H1 (cell line): ENCODE measurements around the gene SVEP1. TPM values are rescaled to one million over a fixed set of nuclear protein-coding genes. Genes with fewer than 3 reads are reported as not detected.

ENCODE experiments used
- CTCF ChIA-PET: fragments of 300-600 bp; sonication (Branson Sonifier 250); formaldehyde crosslinking; loops from one replicate; lab custom pipeline; 2021; ENCODE audit not compliant: partially characterized antibody; lab: Charles Lee
- POLR2A ChIA-PET: fragments of 300-600 bp; sonication (Branson Sonifier 250); formaldehyde crosslinking; loops from one replicate; lab custom pipeline; 2021; ENCODE audit warnings: inconsistent platforms; ENCODE audit not compliant: partially characterized antibody; lab: Charles Lee
- DNase-seq, 2 experiments: peaks; one replicate each; pipeline versions ENCODE4 v3.0.0 to v3.0.0-alpha.2; 2010 to 2022; ENCODE audit warnings: low spot score in 2 of 2, low read depth in 1 of 2, mixed read lengths in 1 of 2
- FAIRE-seq: peaks from 2 replicates; lab custom pipeline; 2011; peaks lifted over from hg19 to GRCh38; lab: Jason Lieb, UNC
- H2AFZ ChIP-seq: 2 replicates; pipeline ENCODE4 v1.8.1; 2012; ENCODE audit warnings: low read length, inconsistent platforms
- H2AK5ac ChIP-seq: 2 replicates; pipeline ENCODE4 v1.6.1; 2013; ENCODE audit warnings: low read depth, low read length
- H2BK120ac ChIP-seq: replicated peaks from 2 replicates; pipeline ENCODE3; 2013; ENCODE audit warnings: low read depth, low read length, inconsistent platforms
- H2BK12ac ChIP-seq: 2 replicates; pipeline ENCODE4 v1.6.1; 2013; ENCODE audit warnings: low read depth, low read length
- H2BK15ac ChIP-seq: 2 replicates; pipeline ENCODE4 v1.6.1; 2013; ENCODE audit warnings: low read length
- H2BK20ac ChIP-seq: 2 replicates; pipeline ENCODE4 v1.6.1; 2013; ENCODE audit warnings: low read length
- H2BK5ac ChIP-seq: 2 replicates; pipeline ENCODE4 v1.6.1; 2013; ENCODE audit warnings: low read depth, low read length
- H3K14ac ChIP-seq: 2 replicates; pipeline ENCODE4 v1.6.1; 2013; ENCODE audit warnings: inconsistent platforms; ENCODE audit not compliant: insufficient read length
- H3K18ac ChIP-seq: 2 replicates; pipeline ENCODE4 v1.6.1; 2013; ENCODE audit warnings: low read length; ENCODE audit errors: extremely low read depth
- H3K23ac ChIP-seq: 2 replicates; pipeline ENCODE4 v1.6.1; 2013; ENCODE audit warnings: inconsistent platforms; ENCODE audit not compliant: insufficient read length
- H3K23me2 ChIP-seq: 2 replicates; pipeline ENCODE4 v1.6.1; 2013; ENCODE audit warnings: low read depth, low read length
- H3K27ac ChIP-seq: 2 replicates; pipeline ENCODE4 v1.6.1; 2011; ENCODE audit warnings: low read depth, low read length, inconsistent platforms
- H3K27me3 ChIP-seq, 4 experiments: replicated peaks in 1 of 4; 1 replicate in 1 of 4; 2 replicates in 3 of 4; pipeline versions ENCODE4 v1.6.1 to v1.8.1; 2011 to 2013; ENCODE audit warnings: low read length in 3 of 4, mild to moderate bottlenecking in 3 of 4, inconsistent platforms in 2 of 4, mixed read lengths in 2 of 4, moderate library complexity in 1 of 4; ENCODE audit not compliant: control insufficient read depth in 3 of 4, insufficient read depth in 3 of 4; ENCODE audit errors: extremely low read depth in 1 of 4
- H3K36me3 ChIP-seq, 4 experiments: 2 replicates each; pipeline versions ENCODE4 v1.6.1 to v1.8.1; 2011 to 2013; ENCODE audit warnings: mild to moderate bottlenecking in 4 of 4, low read length in 3 of 4, moderate library complexity in 2 of 4, control low read depth in 1 of 4, inconsistent platforms in 1 of 4; ENCODE audit not compliant: insufficient read depth in 4 of 4, control insufficient read depth in 2 of 4
- H3K4ac ChIP-seq: replicated peaks from 2 replicates; pipeline ENCODE3; 2013; ENCODE audit warnings: low read length, low read depth, mixed read lengths, inconsistent platforms; ENCODE audit not compliant: insufficient read length
- H3K4me1 ChIP-seq, 4 experiments: replicated peaks in 1 of 4; 1 replicate in 1 of 4; 2 replicates in 3 of 4; pipeline versions ENCODE4 v1.6.1 to v1.8.1; 2011 to 2013; ENCODE audit warnings: low read length in 3 of 4, inconsistent platforms in 2 of 4, mixed read lengths in 1 of 4; ENCODE audit not compliant: insufficient read depth in 4 of 4, control insufficient read depth in 3 of 4
- H3K4me2 ChIP-seq, 2 experiments: 2 replicates each; pipeline versions ENCODE4 v1.6.1 to v1.8.1; 2011 to 2013; ENCODE audit warnings: low read depth in 2 of 2, low read length in 2 of 2, control low read depth in 1 of 2, inconsistent platforms in 1 of 2, mild to moderate bottlenecking in 1 of 2; ENCODE audit not compliant: insufficient read depth in 1 of 2
- H3K4me3 ChIP-seq, 4 experiments: fragments of 200-600, 300-600 bp in 1 of 4; sonication (generic), shearing (Covaris generic), sonication (Bioruptor Twin) in 1 of 4; 2 replicates each; pipeline versions ENCODE4 v1.5.1 to v1.8.1; 2011 to 2016; ENCODE audit warnings: low read length in 4 of 4, low read depth in 3 of 4, control low read depth in 2 of 4, inconsistent platforms in 2 of 4, mild to moderate bottlenecking in 2 of 4, mixed read lengths in 1 of 4, moderate library complexity in 1 of 4; ENCODE audit not compliant: insufficient read depth in 2 of 4; ENCODE audit errors: extremely low read depth in 1 of 4
- H3K56ac ChIP-seq: replicated peaks from 2 replicates; pipeline ENCODE3; 2013; ENCODE audit warnings: low read depth, mild to moderate bottlenecking, mixed read lengths, low read length, inconsistent platforms; ENCODE audit not compliant: insufficient read length
- H3K79me1 ChIP-seq: 2 replicates; pipeline ENCODE4 v1.6.1; 2013; ENCODE audit warnings: low read depth, low read length, control low read depth
- H3K79me2 ChIP-seq, 2 experiments: 2 replicates each; pipeline versions ENCODE4 v1.6.1 to v1.8.1; 2012 to 2013; ENCODE audit warnings: low read length in 2 of 2, mild to moderate bottlenecking in 2 of 2, inconsistent platforms in 1 of 2; ENCODE audit not compliant: insufficient read depth in 2 of 2, control insufficient read depth in 1 of 2
- H3K9ac ChIP-seq, 4 experiments: replicated peaks in 1 of 4; 1 replicate in 1 of 4; 2 replicates in 3 of 4; pipeline versions ENCODE4 v1.6.1 to v1.8.1; 2011 to 2013; ENCODE audit warnings: low read depth in 3 of 4, low read length in 3 of 4, control low read depth in 2 of 4, mild to moderate bottlenecking in 2 of 4, moderate library complexity in 2 of 4, inconsistent platforms in 1 of 4; ENCODE audit errors: extremely low read depth in 1 of 4
- H3K9me3 ChIP-seq, 2 experiments: 2 replicates each; pipeline versions ENCODE4 v1.6.1 to v1.8.1; 2012 to 2013; ENCODE audit warnings: mild to moderate bottlenecking in 2 of 2, moderate library complexity in 2 of 2, control low read depth in 1 of 2, inconsistent platforms in 1 of 2, low read depth in 1 of 2, low read length in 1 of 2, mixed read lengths in 1 of 2; ENCODE audit not compliant: insufficient read depth in 2 of 2
- H4K20me1 ChIP-seq, 2 experiments: replicated peaks in 1 of 2; 2 replicates each; pipeline versions ENCODE3 to v1.8.1; 2011 to 2013; ENCODE audit warnings: inconsistent platforms in 2 of 2, low read length in 2 of 2, mild to moderate bottlenecking in 1 of 2; ENCODE audit not compliant: insufficient read depth in 2 of 2, control insufficient read depth in 1 of 2
- H4K5ac ChIP-seq: 2 replicates; pipeline ENCODE4 v1.6.1; 2013; ENCODE audit warnings: low read length, low read depth, mixed read lengths, inconsistent platforms; ENCODE audit not compliant: insufficient read length
- H4K8ac ChIP-seq: 2 replicates; pipeline ENCODE4 v1.8.0; 2013; ENCODE audit warnings: mild to moderate bottlenecking, moderate library complexity, low read length, inconsistent platforms; ENCODE audit not compliant: insufficient read depth; ENCODE audit errors: extremely low read depth
- H4K91ac ChIP-seq: replicated peaks from 2 replicates; pipeline ENCODE3; 2013; ENCODE audit warnings: low read length, mixed read lengths, inconsistent platforms; ENCODE audit not compliant: insufficient read length
- ATF2 ChIP-seq: IDR thresholded peaks from 2 replicates; pipeline ENCODE4 v1.6.1; 2012; ENCODE audit warnings: low read length, inconsistent platforms
- CBX5 ChIP-seq: fragments of 300-800, 300-1000 bp; sonication (generic); IDR thresholded peaks from 2 replicates; pipeline ENCODE4 v1.7.1; 2016; ENCODE audit warnings: antibody characterized with exemption, low read length, low read depth
- EP300 ChIP-seq, 2 experiments: IDR thresholded peaks; 1 replicate in 1 of 2; 2 replicates in 1 of 2; pipeline ENCODE4 v1.6.1; 2011 to 2012; ENCODE audit warnings: low read depth in 2 of 2, low read length in 2 of 2, mild to moderate bottlenecking in 2 of 2, borderline replicate concordance in 1 of 2, inconsistent platforms in 1 of 2, moderate library complexity in 1 of 2
- HDAC2 ChIP-seq, 2 experiments: fragments of 300-600 bp in 1 of 2; sonication (generic) in 1 of 2; IDR thresholded peaks; 2 replicates each; pipeline ENCODE4 v1.6.1; 2011 to 2012; ENCODE audit warnings: low read depth in 2 of 2, low read length in 2 of 2, mild to moderate bottlenecking in 2 of 2, moderate library complexity in 2 of 2, borderline replicate concordance in 1 of 2, inconsistent platforms in 1 of 2
- NANOG ChIP-seq: IDR thresholded peaks from 2 replicates; pipeline ENCODE4 v1.6.1; 2011; ENCODE audit warnings: low read length, low read depth, mild to moderate bottlenecking, inconsistent platforms; ENCODE audit not compliant: insufficient read depth, poor library complexity, severe bottlenecking
- RBBP5 ChIP-seq: IDR thresholded peaks from 2 replicates; pipeline ENCODE4 v1.7.1; 2012; ENCODE audit warnings: low read depth, mild to moderate bottlenecking, inconsistent platforms, low read length, moderate library complexity, borderline replicate concordance
- WGBS, 2 experiments: shearing (Covaris generic) in 1 of 2; methylation state at CpG; one replicate each; pipeline versions ENCODE4 v1.1.6 to v1.1.7; 2013 to 2015; ENCODE audit warnings: low lambda C conversion rate in 2 of 2, mixed read lengths in 2 of 2, inconsistent platforms in 1 of 2, low coverage in 1 of 2, missing lambda C conversion rate in 1 of 2; ENCODE audit not compliant: insufficient replicate concordance in 2 of 2, insufficient coverage in 1 of 2, insufficient read length in 1 of 2; ENCODE audit errors: extremely low coverage in 1 of 2, missing lambda C conversion rate in 1 of 2; 5-methylcytosine and 5-hydroxymethylcytosine counted together
- polyA plus RNA-seq, 7 experiments: library from polyadenylated mRNA; depleted of rRNA in 3 of 7; stranded (reverse) in 5 of 7; unstranded in 2 of 7; fragments of >200 nt in 5 of 7; fragments of 200-250 nt in 2 of 7; gene quantifications; 1 replicate in 5 of 7; 2 replicates in 1 of 7; 4 replicates in 1 of 7; pipeline versions ENCODE4 v1.2.1 to v1.2.3, GENCODE V29; 2011 to 2013; ENCODE audit warnings: missing spikeins in 2 of 7, mixed read lengths in 2 of 7
- total RNA-seq: library from RNA; stranded (reverse); fragmentation: NEBNext Ultra II Directional; extraction: Animal tissue kit (Norgen Biotek cat#: 25700); gene quantifications from 2 replicates; pipeline ENCODE4 v1.2.1, GENCODE V29; 2021

Gene SVEP1
- total and polyA plus RNA-seq, 2 of the 8 experiments (the other 6 are each of a cell fraction or from before 2014, with no cell fraction given): 0.11 to 0.37 TPM

GRCh38 chr9:110456681-110457080, 122.9 kb downstream of the SVEP1 start:
- Histone ChIP-seq H3K4me1 (no peaks in the 10 kb centered on the region), H2BK20ac (no peak overlapping the region), H2BK15ac (no peak overlapping the region), H4K91ac (no peak overlapping the region), H3K23me2 (no peaks in the 10 kb centered on the region), H3K27me3 (no peaks in the 10 kb centered on the region), H3K4ac (no peak overlapping the region), H2AK5ac (no peak overlapping the region), H3K4me2 (no peak overlapping the region), H2BK120ac (no peak overlapping the region), H3K9me3 (no peaks in the 10 kb centered on the region), H3K23ac (no peak overlapping the region), H2BK12ac (no peak overlapping the region), H3K14ac (no peak overlapping the region), H3K36me3 (no peaks in the 10 kb centered on the region), H4K8ac (no peak overlapping the region), H3K27ac (no peak overlapping the region), H3K9ac (no peak overlapping the region), H2BK5ac (no peak overlapping the region), H3K4me3 (no peak overlapping the region), H2AFZ (no peak overlapping the region), H3K79me2 (no peaks in the 10 kb centered on the region), H3K18ac (no peak overlapping the region), H3K79me1 (no peaks in the 10 kb centered on the region), H4K20me1 (no peaks in the 10 kb centered on the region), H4K5ac (no peak overlapping the region), H3K56ac (no peak overlapping the region)
- 42% methylated on average over 1 of the region's 1 CpG; no CpG with 5 or more reads in 1 of the 2 experiments for WGBS, 2 experiments
- ChIA-PET POLR2A (no interaction called here), CTCF (interaction anchor here (2.0 kb wide), 1 partner anchor 167 kb away, joined by 8 read pairs; no protein-coding TSS in a partner anchor)
- FAIRE-seq (no peak), DNase-seq (no peak)
- no peak for TF ChIP-seq NANOG
- no peak for TF ChIP-seq HDAC2 (IDR thresholded peaks at IDR 0.05; ENCODE audit: borderline replicate concordance in 1 of 2, low read depth in 2 of 2, low read length in 2 of 2)
- TF ChIP-seq CBX5: no peak
- TF ChIP-seq RBBP5: no peak
- no peak for TF ChIP-seq ATF2
- TF ChIP-seq EP300 (IDR thresholded peaks at IDR 0.05; ENCODE audit: borderline replicate concordance in 1 of 2, low read depth in 2 of 2, low read length in 2 of 2): no peak
